Measurements from ENCODE around the gene ITGA8. TPM values are rescaled to one million over a fixed set of nuclear protein-coding genes. Genes with fewer than 3 reads are reported as not detected.

ITGA8 gene
- polyA plus RNA-seq, 3 donors: not detected

- TF ChIP-seq CTCF (IDR thresholded peaks at IDR 0.05): no peak
- Mint-ChIP-seq H3K36me3 (no peaks in the 10 kb centered on the region), H3K9me3 (peaks cover 0 to 2% (median 0%) of the 10 kb centered on the region in 7 donors), H3K4me3 (no peak overlapping the region), H3K27ac (no peak overlapping the region), H3K27me3 (ENCODE audit: low read depth in 3 of 3) (peaks cover 0 to 11% (median 3%) of the 10 kb centered on the region in 3 donors), H3K4me1 (no peaks in the 10 kb centered on the region)
- DNase-seq: no peak
- Histone ChIP-seq H3K4me3 (replicated peaks in 1 of 3; ENCODE audit: low read depth in 2 of 3, low read length in 3 of 3) (no peak overlapping the region), H3K79me2 (ENCODE audit: insufficient read depth, low read length) (no peaks in the 10 kb centered on the region), H3K4me2 (replicated peaks; ENCODE audit: extremely low read depth, low read length, poor library complexity, severe bottlenecking) (no peak overlapping the region), H3K27ac (ENCODE audit: low read depth in 1 of 2, low read length in 2 of 2) (no peak overlapping the region), H3K36me3 (replicated peaks in 1 of 2; ENCODE audit: control insufficient read depth in 1 of 2, insufficient read depth in 2 of 2, low read length in 2 of 2) (no peaks in the 10 kb centered on the region), H4K20me1 (ENCODE audit: insufficient read depth, low read length) (no peaks in the 10 kb centered on the region), H3K27me3 (ENCODE audit: control insufficient read depth in 2 of 2, insufficient read depth in 2 of 2, low read length in 2 of 2) (no peaks in the 10 kb centered on the region), H2AFZ (ENCODE audit: insufficient read depth, low read depth, low read length, poor library complexity, severe bottlenecking) (no peak overlapping the region), H3K9ac (ENCODE audit: insufficient read depth, low read length, poor library complexity, severe bottlenecking) (no peak overlapping the region), H3K9me3 (replicated peaks in 1 of 2; ENCODE audit: control insufficient read depth in 1 of 2, insufficient read depth in 1 of 2, low read length in 2 of 2) (no peaks in the 10 kb centered on the region), H3K4me1 (ENCODE audit: control insufficient read depth in 1 of 2, insufficient read depth in 2 of 2, low read length in 2 of 2) (no peaks in the 10 kb centered on the region)
- intact Hi-C loops (cut with micrococcal nuclease): no loop called here
- WGBS (ENCODE audit: insufficient coverage): no CpG with 5 or more reads among the region's 5 CpGs
Observed at GRCh38 chr10:15737656-15738055, 17.9 kb upstream of the ITGA8 start.

DNA sequence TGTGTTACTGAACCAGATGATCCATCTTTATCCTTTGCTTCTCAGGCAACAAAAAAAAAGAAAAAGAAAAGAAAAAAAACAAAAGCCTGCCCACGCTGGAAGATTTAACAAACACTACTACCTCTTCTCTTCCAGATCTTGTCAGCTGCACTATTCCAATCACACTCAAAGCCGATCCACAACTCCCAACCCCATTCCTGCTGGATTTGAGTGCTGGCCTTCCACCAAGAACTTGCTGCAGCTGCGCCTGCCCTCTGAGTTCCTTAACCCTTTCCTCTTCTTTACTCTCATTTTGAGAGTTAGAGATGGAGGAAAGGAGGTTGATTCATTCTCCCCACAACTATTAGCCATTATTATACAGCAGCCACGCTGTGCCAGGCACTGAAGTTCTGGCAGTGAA is 16.0 kb upstream of the ITGA8 start:
- H3K27ac Mint-ChIP-seq: no peak overlapping the region
- no CpG with 5 or more reads among the region's 4 CpGs for WGBS (ENCODE audit: insufficient coverage)
- no peak overlapping the region for H2AFZ ChIP-seq (ENCODE audit: insufficient read depth, low read depth, low read length, poor library complexity, severe bottlenecking)
- H3K36me3 ChIP-seq (replicated peaks in 1 of 2; ENCODE audit: control insufficient read depth in 1 of 2, insufficient read depth in 2 of 2, low read length in 2 of 2): no peaks in the 10 kb centered on the region
- no peaks in the 10 kb centered on the region for H3K4me1 ChIP-seq (ENCODE audit: control insufficient read depth in 1 of 2, insufficient read depth in 2 of 2, low read length in 2 of 2)
- intact Hi-C loops (cut with micrococcal nuclease): no loop called here
- H4K20me1 ChIP-seq (ENCODE audit: insufficient read depth, low read length): no peaks in the 10 kb centered on the region
- no peak overlapping the region for H3K27ac ChIP-seq (ENCODE audit: low read depth in 1 of 2, low read length in 2 of 2)
- no peaks in the 10 kb centered on the region for H3K27me3 ChIP-seq (ENCODE audit: control insufficient read depth in 2 of 2, insufficient read depth in 2 of 2, low read length in 2 of 2)
- no peaks in the 10 kb centered on the region for H3K9me3 ChIP-seq (replicated peaks in 1 of 2; ENCODE audit: control insufficient read depth in 1 of 2, insufficient read depth in 1 of 2, low read length in 2 of 2)
- DNase-seq: no peak
- no peak overlapping the region for H3K4me3 Mint-ChIP-seq
- no peaks in the 10 kb centered on the region for H3K4me1 Mint-ChIP-seq
- TF ChIP-seq CTCF (IDR thresholded peaks at IDR 0.05): no peak
- H3K9me3 Mint-ChIP-seq: peaks cover 0 to 2% (median 0%) of the 10 kb centered on the region in 7 donors
- no peak overlapping the region for H3K9ac ChIP-seq (ENCODE audit: insufficient read depth, low read length, poor library complexity, severe bottlenecking)
- peaks cover 0 to 7% (median 3%) of the 10 kb centered on the region in 3 donors for H3K27me3 Mint-ChIP-seq (ENCODE audit: low read depth in 3 of 3)
- no peaks in the 10 kb centered on the region for H3K36me3 Mint-ChIP-seq
- H3K4me3 ChIP-seq (replicated peaks in 1 of 3; ENCODE audit: low read depth in 2 of 3, low read length in 3 of 3): no peak overlapping the region
- H3K79me2 ChIP-seq (ENCODE audit: insufficient read depth, low read length): no peaks in the 10 kb centered on the region
- no peak overlapping the region for H3K4me2 ChIP-seq (replicated peaks; ENCODE audit: extremely low read depth, low read length, poor library complexity, severe bottlenecking)
